Peyer's patch (tissue), 4 donors: Measurements from ENCODE around the gene RBL1. TPM values are rescaled to one million over a fixed set of nuclear protein-coding genes. Genes with fewer than 3 reads are reported as not detected.
"Not testable (repeated sequence)": the region's sequence is repeated elsewhere in the genome, so short reads cannot be mapped to it uniquely, and the experiment has no call there.

Experiments used
- DNase-seq, 3 donors: peaks; one replicate each; pipeline ENCODE4 v3.0.0-alpha.2; 2017 to 2019
- H3K27ac ChIP-seq, 4 donors: fragments of 200-600 bp; sonication (generic); one replicate each; pipeline ENCODE4 v1.5.1; 2016 to 2019
- H3K27me3 ChIP-seq, 2 donors: fragments of 200-600 bp; sonication (generic); one replicate each; pipeline ENCODE4 v1.5.1; 2019
- H3K36me3 ChIP-seq, 3 donors: fragments of 200-600 bp; sonication (generic); one replicate each; pipeline ENCODE4 v1.5.1; 2016 to 2019
- H3K4me1 ChIP-seq, 4 donors: fragments of 200-600 bp; sonication (generic); one replicate each; pipeline ENCODE4 v1.5.1; 2016 to 2019
- H3K4me3 ChIP-seq, 4 donors: fragments of 200-600 bp; sonication (generic); 1 replicate in 3 of 4; 2 replicates in 1 of 4; pipeline ENCODE4 v1.5.1; 2016 to 2019; ENCODE audit warnings: mild to moderate bottlenecking in 1 of 4
- H3K9me3 ChIP-seq, 4 donors: fragments of 200-600 bp; sonication (generic); one replicate each; pipeline ENCODE4 v1.5.1; 2016 to 2019; ENCODE audit warnings: mild to moderate bottlenecking in 1 of 4
- CTCF ChIP-seq, 6 experiments: fragments of 450-650 bp in 4 of 6; fragments of 200-600 bp in 2 of 6; sonication (generic) in 1 of 6; IDR thresholded peaks; one replicate each; pipeline ENCODE4 v1.5.1; 2017 to 2019; ENCODE audit warnings: antibody characterized with exemption in 6 of 6, mild to moderate bottlenecking in 3 of 6, moderate library complexity in 1 of 6
- POLR2A ChIP-seq, 2 donors: fragments of 450-650 bp; IDR thresholded peaks; one replicate each; pipeline ENCODE4 v1.5.1; 2017; ENCODE audit warnings: antibody characterized with exemption in 2 of 2, mild to moderate bottlenecking in 2 of 2, moderate library complexity in 2 of 2
- total RNA-seq, 4 donors: library from RNA; depleted of rRNA; stranded (reverse); fragments of >200 nt; gene quantifications; one replicate each; pipeline ENCODE4 v1.1.0, GENCODE V29; 2016

RBL1 gene
- total RNA-seq, 4 donors from 2014 or later, result 5.8 to 33.8 (median 5.9) TPM

DNA sequence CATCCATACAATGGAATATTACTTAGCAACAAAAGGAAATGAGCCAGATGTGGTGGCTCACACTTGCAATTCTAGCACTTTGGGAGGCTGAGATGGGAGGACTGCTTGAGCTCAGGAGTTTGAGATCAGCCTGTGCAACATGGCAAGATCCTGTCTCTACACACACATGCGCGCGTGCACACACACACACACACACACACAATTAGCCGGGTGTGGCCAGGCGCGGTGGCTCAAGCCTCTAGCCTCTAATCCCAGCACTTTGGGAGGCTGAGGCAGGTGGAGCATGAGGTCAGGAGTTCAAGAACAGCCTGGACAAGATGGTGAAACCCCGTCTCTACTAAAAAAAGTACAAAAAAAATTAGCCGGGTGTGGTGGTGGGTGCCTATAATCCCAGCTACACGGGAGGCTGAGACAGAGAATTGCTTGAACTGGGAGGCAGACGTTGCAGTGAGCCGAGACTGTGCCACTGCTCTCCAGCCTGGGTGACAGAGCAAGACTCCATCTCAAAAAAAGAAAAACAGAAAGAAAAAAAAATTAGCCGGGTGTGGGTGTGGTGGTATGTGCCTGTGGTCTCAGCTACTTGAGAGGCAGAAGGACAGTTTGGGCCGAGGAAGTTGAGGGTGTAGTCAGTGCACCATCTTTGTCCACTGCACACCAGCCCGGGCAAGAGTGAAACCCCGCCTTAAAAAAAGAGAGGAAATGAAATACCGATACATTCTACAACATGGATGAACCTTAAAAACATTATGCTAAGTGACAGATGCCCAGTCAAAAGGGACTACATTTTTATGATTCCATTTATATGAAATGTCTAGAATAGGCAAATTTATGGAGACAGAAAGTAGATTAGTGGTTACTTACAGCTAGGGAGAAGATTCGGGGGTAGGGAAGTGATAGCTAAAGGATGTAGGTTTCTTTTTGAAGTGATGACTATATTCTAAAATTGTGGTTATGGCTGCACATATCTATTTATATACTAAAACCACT, 52.5 kb downstream of the RBL1 start:
- peak overlapping the region in 2 of 4 donors; percentile 6 to 19 for H3K4me3 ChIP-seq
- peaks cover 0 to 12% (median 0%) of the 10 kb centered on the region in 3 donors for H3K36me3 ChIP-seq
- H3K27me3 ChIP-seq, result no peaks in the 10 kb centered on the region
- H3K9me3 ChIP-seq, result no peaks in the 10 kb centered on the region
- H3K27ac ChIP-seq, result peak overlapping the region; percentile 12 to 59 (median 32)
- no peaks in the 10 kb centered on the region for H3K4me1 ChIP-seq
- TF ChIP-seq CTCF (IDR thresholded peaks at IDR 0.05) (no peak), POLR2A (IDR thresholded peaks at IDR 0.05) (no peak)
- peak in 2 of 3 donors; percentile 35 to 52 for DNase-seq

DNA sequence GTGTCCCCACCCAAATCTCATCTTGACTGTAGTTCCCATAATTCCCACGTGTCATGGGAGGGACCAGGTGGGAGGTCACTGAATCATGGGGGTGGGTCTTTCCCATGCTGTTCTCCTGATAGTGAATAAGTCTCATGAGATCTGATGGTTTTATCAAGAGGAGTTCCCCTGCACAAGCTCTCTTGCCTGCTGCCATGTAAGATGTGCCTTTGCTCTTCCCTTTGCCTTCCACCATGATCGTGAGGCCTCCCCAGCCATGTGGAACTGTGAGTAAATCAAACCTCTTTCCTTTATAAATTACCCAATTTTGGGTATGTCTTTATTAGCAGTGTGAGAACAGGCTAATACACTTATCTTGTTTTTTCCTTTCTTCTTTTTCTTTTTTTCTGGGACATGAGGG, 56.4 kb downstream of the RBL1 start:
- H3K4me1 ChIP-seq, H3K27me3 ChIP-seq, DNase-seq, H3K27ac ChIP-seq, H3K4me3 ChIP-seq, H3K9me3 ChIP-seq: not testable (repeated sequence)
- H3K36me3 ChIP-seq, result peaks cover 0 to 17% (median 0%) of the 10 kb centered on the region in 3 donors

GRCh38 chr20:37032077-37032476, 63.7 kb downstream of the RBL1 start:
- Histone ChIP-seq H3K4me3 (no peak overlapping the region), H3K27me3 (no peaks in the 10 kb centered on the region), H3K36me3 (peaks cover 0 to 16% (median 0%) of the 10 kb centered on the region in 3 donors), H3K27ac (no peak overlapping the region), H3K4me1 (no peaks in the 10 kb centered on the region), H3K9me3 (no peaks in the 10 kb centered on the region)
- no peak for DNase-seq
- TF ChIP-seq CTCF (IDR thresholded peaks at IDR 0.05) (no peak), POLR2A (IDR thresholded peaks at IDR 0.05) (no peak)

DNA sequence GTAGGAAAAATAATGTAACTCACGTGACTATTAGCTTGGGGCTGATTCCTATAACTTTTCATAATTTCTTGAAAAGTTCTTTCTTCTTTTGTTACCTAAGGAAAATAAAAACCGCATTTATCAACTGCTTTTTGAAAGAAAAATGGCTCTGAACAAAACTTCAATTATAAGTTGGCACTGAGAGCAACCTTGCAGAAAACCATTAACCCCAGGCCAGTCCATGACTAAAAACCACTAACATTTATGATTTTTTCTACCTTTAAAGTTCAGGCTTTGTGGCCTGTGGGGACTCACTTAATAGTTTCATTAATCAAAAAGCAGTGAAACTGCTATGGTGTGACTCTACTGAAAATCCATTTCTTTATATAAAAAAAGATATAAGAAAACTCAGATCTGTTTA, 75.2 kb downstream of the RBL1 start:
- H3K4me3 ChIP-seq, result no peak overlapping the region
- H3K27me3 ChIP-seq, result no peaks in the 10 kb centered on the region
- H3K9me3 ChIP-seq, result no peaks in the 10 kb centered on the region
- no peak for DNase-seq
- TF ChIP-seq CTCF (IDR thresholded peaks at IDR 0.05) (no peak), POLR2A (IDR thresholded peaks at IDR 0.05) (no peak)
- H3K36me3 ChIP-seq, result peaks cover 0 to 25% (median 0%) of the 10 kb centered on the region in 3 donors
- no peak overlapping the region for H3K27ac ChIP-seq
- H3K4me1 ChIP-seq, result no peaks in the 10 kb centered on the region

DNA sequence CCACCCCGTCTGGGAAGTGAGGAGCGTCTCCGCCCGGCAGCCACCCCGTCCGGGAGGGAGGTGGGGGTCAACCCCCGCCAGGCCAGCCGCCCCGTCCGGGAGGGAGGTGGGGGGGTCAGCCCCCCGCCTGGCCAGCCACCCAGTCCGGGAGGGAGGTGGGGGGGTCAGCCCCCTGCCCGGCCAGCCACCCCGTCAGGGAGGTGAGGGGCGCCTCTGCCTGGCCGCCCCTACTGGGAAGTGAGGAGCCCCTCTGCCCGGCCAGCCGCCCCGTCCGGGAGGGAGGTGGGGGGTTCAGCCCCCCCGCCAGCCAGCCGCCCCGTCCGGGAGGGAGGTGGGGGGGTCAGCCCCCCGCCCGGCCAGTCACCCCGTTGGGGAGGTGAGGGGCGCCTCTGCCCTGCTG, 83.2 kb downstream of the RBL1 start:
- not testable (repeated sequence) for H3K9me3 ChIP-seq, DNase-seq, H3K4me1 ChIP-seq, H3K27ac ChIP-seq, H3K4me3 ChIP-seq, H3K27me3 ChIP-seq
- peaks cover 0 to 13% (median 0%) of the 10 kb centered on the region in 3 donors for H3K36me3 ChIP-seq

GRCh38 chr20:37011858-37012257, 83.9 kb downstream of the RBL1 start:
- not testable (repeated sequence) for H3K27ac ChIP-seq, H3K36me3 ChIP-seq, H3K27me3 ChIP-seq, H3K9me3 ChIP-seq, H3K4me3 ChIP-seq, DNase-seq, H3K4me1 ChIP-seq

DNA sequence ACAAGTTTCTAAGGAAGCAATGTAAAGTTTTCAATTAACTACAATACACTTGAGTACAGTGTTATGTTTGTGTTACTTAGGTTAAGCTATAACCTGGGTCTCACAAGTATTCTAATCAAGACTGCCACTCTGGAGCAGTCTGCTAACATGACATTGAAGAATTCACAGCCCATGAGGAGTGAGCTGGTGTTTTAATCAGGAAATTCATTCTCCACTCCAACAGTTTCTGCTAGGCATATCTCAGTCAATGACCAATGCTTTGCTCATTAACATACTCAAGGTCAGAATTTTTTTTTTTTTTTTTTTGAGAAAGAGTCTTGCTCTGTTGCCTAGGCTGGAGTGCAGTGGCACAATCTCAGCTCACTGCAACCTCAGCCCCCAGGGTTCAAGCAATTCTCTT, 84.7 kb downstream of the RBL1 start:
- DNase-seq, result no peak
- H3K27ac ChIP-seq, result no peak overlapping the region
- H3K4me3 ChIP-seq, result no peak overlapping the region
- no peaks in the 10 kb centered on the region for H3K27me3 ChIP-seq
- H3K36me3 ChIP-seq, result no peaks in the 10 kb centered on the region
- peaks cover 0 to 3% (median 0%) of the 10 kb centered on the region in 4 donors for H3K4me1 ChIP-seq
- TF ChIP-seq POLR2A (IDR thresholded peaks at IDR 0.05) (no peak), CTCF (IDR thresholded peaks at IDR 0.05) (no peak)
- H3K9me3 ChIP-seq, result no peaks in the 10 kb centered on the region
